CD4-positive, CD25-positive, alpha-beta regulatory T cell (primary cell): ENCODE measurements around the gene ZNHIT2. TPM values are rescaled to one million over a fixed set of nuclear protein-coding genes. Genes with fewer than 3 reads are reported as not detected.

ENCODE experiments used
- ATAC-seq, 2 donors: fragments of 150-1000 bp; cut with Tn5 transposase; one replicate each; pipeline ENCODE4 v1.10.0; 2021; ENCODE audit warnings: low read depth in 2 of 2, moderate number of reproducible peaks in 2 of 2, moderate library complexity in 1 of 2
- DNase-seq, 3 donors: peaks; one replicate each; pipeline versions ENCODE4 v3.0.0 to v3.0.0-alpha.2; 2012 to 2022; ENCODE audit warnings: mixed read lengths in 1 of 3
- H3K27ac ChIP-seq: one replicate; pipeline ENCODE4 v1.7.0; 2013; ENCODE audit warnings: mild to moderate bottlenecking, low read length; ENCODE audit not compliant: insufficient read depth, poor library complexity, severe bottlenecking
- H3K27me3 ChIP-seq: one replicate; pipeline ENCODE4 v1.7.0; 2013; ENCODE audit warnings: low read length; ENCODE audit not compliant: control insufficient read depth, insufficient read depth
- H3K36me3 ChIP-seq: one replicate; pipeline ENCODE4 v1.7.0; 2013; ENCODE audit warnings: mild to moderate bottlenecking, low read length, moderate library complexity; ENCODE audit not compliant: control insufficient read depth, insufficient read depth
- H3K4me1 ChIP-seq: 2 replicates; pipeline ENCODE4 v1.7.0; 2013; ENCODE audit warnings: mild to moderate bottlenecking, low read length; ENCODE audit not compliant: insufficient read depth, control insufficient read depth, poor library complexity, severe bottlenecking
- H3K4me3 ChIP-seq: one replicate; pipeline ENCODE4 v1.7.0; 2013; ENCODE audit warnings: low read depth, mild to moderate bottlenecking, low read length, moderate library complexity
- H3K9me3 ChIP-seq, 2 experiments: 1 replicate in 1 of 2; 2 replicates in 1 of 2; pipeline ENCODE4 v1.7.0; 2013; ENCODE audit warnings: low read length in 2 of 2, mild to moderate bottlenecking in 1 of 2, moderate library complexity in 1 of 2; ENCODE audit not compliant: control insufficient read depth in 2 of 2
- H3K27ac Mint-ChIP-seq, 3 donors: one replicate each; pipeline ENCODE4 v1.8.0; 2020 to 2022; ENCODE audit warnings: mild to moderate bottlenecking in 3 of 3, mixed read lengths in 3 of 3, moderate library complexity in 2 of 3
- H3K27me3 Mint-ChIP-seq: one replicate; pipeline ENCODE4 v1.8.0; 2022; ENCODE audit warnings: mild to moderate bottlenecking, mixed read lengths
- H3K36me3 Mint-ChIP-seq: one replicate; pipeline ENCODE4 v1.8.0; 2020; ENCODE audit warnings: mixed read lengths
- H3K4me1 Mint-ChIP-seq, 4 donors: one replicate each; pipeline ENCODE4 v1.8.0; 2020 to 2022; ENCODE audit warnings: mixed read lengths in 4 of 4, mild to moderate bottlenecking in 1 of 4
- H3K4me3 Mint-ChIP-seq, 4 donors: one replicate each; pipeline ENCODE4 v1.8.0; 2020 to 2022; ENCODE audit warnings: mild to moderate bottlenecking in 4 of 4, mixed read lengths in 4 of 4, moderate library complexity in 3 of 4
- H3K9me3 Mint-ChIP-seq, 7 donors: one replicate each; pipeline ENCODE4 v1.8.0; 2020 to 2022; ENCODE audit warnings: mixed read lengths in 7 of 7, mild to moderate bottlenecking in 3 of 7, moderate library complexity in 2 of 7
- polyA plus RNA-seq, 4 donors: library from polyadenylated mRNA; unstranded; fragments of 300-500 nt; fragmentation: Illumina TruSeq; gene quantifications; one replicate each; pipeline ENCODE4 v1.2.3, GENCODE V29; 2021
- total RNA-seq: library from RNA; stranded (reverse); gene quantifications from one replicate; pipeline ENCODE4 v1.2.3, GENCODE V29; 2022

ZNHIT2 gene
- total and polyA plus RNA-seq, 5 donors from 2014 or later, result 6.0 to 29.0 (median 22.4) TPM

GRCh38 chr11:65067446-65067845 lies 50.1 kb downstream of the ZNHIT2 start:
- Mint-ChIP-seq H3K9me3 (no peaks in the 10 kb centered on the region), H3K4me3 (no peak overlapping the region), H3K4me1 (no peaks in the 10 kb centered on the region), H3K27ac (no peak overlapping the region), H3K36me3 (no peaks in the 10 kb centered on the region), H3K27me3 (no peaks in the 10 kb centered on the region)
- no peaks in the 10 kb centered on the region for H3K36me3 ChIP-seq
- H3K27me3 ChIP-seq, result no peaks in the 10 kb centered on the region
- ATAC-seq, result no peak
- H3K9me3 ChIP-seq, result no peaks in the 10 kb centered on the region
- DNase-seq, result no peak
- no peak overlapping the region for H3K4me3 ChIP-seq
- H3K27ac ChIP-seq, result no peak overlapping the region
- H3K4me1 ChIP-seq, result no peaks in the 10 kb centered on the region

- Mint-ChIP-seq H3K9me3 (no peaks in the 10 kb centered on the region), H3K4me1 (no peaks in the 10 kb centered on the region), H3K27me3 (peaks cover 4% of the 10 kb centered on the region), H3K4me3 (no peak overlapping the region), H3K36me3 (no peaks in the 10 kb centered on the region), H3K27ac (no peak overlapping the region)
- Histone ChIP-seq H3K36me3 (no peaks in the 10 kb centered on the region), H3K9me3 (no peaks in the 10 kb centered on the region), H3K4me3 (no peak overlapping the region), H3K4me1 (no peaks in the 10 kb centered on the region), H3K27me3 (no peaks in the 10 kb centered on the region), H3K27ac (no peak overlapping the region)
- DNase-seq (no peak), ATAC-seq (no peak)
Observed at GRCh38 chr11:65066805-65067291, 50.7 kb downstream of the ZNHIT2 start.

Other genes starting within 250 kb of the ZNHIT2 start
- 201 TPM for gene EHD1, start 239.1 kb downstream of the ZNHIT2 start, total RNA-seq
- gene EHD1, start 239.1 kb downstream of the ZNHIT2 start, polyA plus RNA-seq, result 100 to 1,000 TPM; 180 to 223 (median 183) TPM
- gene ATG2A, start 200.5 kb downstream of the ZNHIT2 start, total RNA-seq, result 234 TPM
- 1 to 10 TPM; 5.8 to 8.0 (median 6.4) TPM for gene ATG2A, start 200.5 kb downstream of the ZNHIT2 start, polyA plus RNA-seq
- gene PPP2R5B, start 193.0 kb downstream of the ZNHIT2 start, total RNA-seq, result 34.5 TPM
- 1 to 10 TPM; 3.6 to 4.9 (median 3.8) TPM for gene PPP2R5B, start 193.0 kb downstream of the ZNHIT2 start, polyA plus RNA-seq
- gene GPHA2, start 181.8 kb downstream of the ZNHIT2 start, total RNA-seq, result not detected
- not detected for gene GPHA2, start 181.8 kb downstream of the ZNHIT2 start, polyA plus RNA-seq
- not detected for gene MAJIN, start 145.6 kb downstream of the ZNHIT2 start, total RNA-seq
- under 1 TPM in 3 of 4 donors, not detected in 1; 0.46 to 0.64 (median 0.51) TPM for gene MAJIN, start 145.6 kb downstream of the ZNHIT2 start, polyA plus RNA-seq
- gene BATF2, start 120.7 kb downstream of the ZNHIT2 start, total RNA-seq, result not detected
- not detected for gene BATF2, start 120.7 kb downstream of the ZNHIT2 start, polyA plus RNA-seq
- gene ARL2, start 103.5 kb downstream of the ZNHIT2 start, total RNA-seq, result 16.5 TPM
- gene ARL2, start 103.5 kb downstream of the ZNHIT2 start, polyA plus RNA-seq, result 10 to 100 TPM; 57.6 to 67.6 (median 66.1) TPM
- 17.4 TPM for gene SNX15, start 90.3 kb downstream of the ZNHIT2 start, total RNA-seq
- gene SNX15, start 90.3 kb downstream of the ZNHIT2 start, polyA plus RNA-seq, result 10 to 100 TPM in 3 of 4 donors, 1 to 10 TPM in 1; 9.4 to 15.6 (median 11.1) TPM
- 4.2 TPM for gene SAC3D1, start 76.5 kb downstream of the ZNHIT2 start, total RNA-seq
- gene SAC3D1, start 76.5 kb downstream of the ZNHIT2 start, polyA plus RNA-seq, result 10 to 100 TPM; 11.7 to 15.3 (median 13.4) TPM
- 16.4 TPM for gene NAALADL1, start 59.1 kb downstream of the ZNHIT2 start, total RNA-seq
- 10 to 100 TPM; 23.9 to 52.2 (median 32.3) TPM for gene NAALADL1, start 59.1 kb downstream of the ZNHIT2 start, polyA plus RNA-seq
- gene CDCA5, start 33.7 kb downstream of the ZNHIT2 start, total RNA-seq, result 1.7 TPM
- gene CDCA5, start 33.7 kb downstream of the ZNHIT2 start, polyA plus RNA-seq, result 1 to 10 TPM in 3 of 4 donors, under 1 TPM in 1; 0.78 to 3.2 (median 1.6) TPM
- gene ZFPL1, start 33.5 kb downstream of the ZNHIT2 start, total RNA-seq, result 42.9 TPM
- 10 to 100 TPM; 27.0 to 33.2 (median 30.2) TPM for gene ZFPL1, start 33.5 kb downstream of the ZNHIT2 start, polyA plus RNA-seq
- 234 TPM for gene VPS51, start 21.5 kb downstream of the ZNHIT2 start, total RNA-seq
- 100 to 1,000 TPM in 1 of 4 donors, 10 to 100 TPM in 3; 84.2 to 109 (median 96.3) TPM for gene VPS51, start 21.5 kb downstream of the ZNHIT2 start, polyA plus RNA-seq
- gene TM7SF2, start 5.8 kb downstream of the ZNHIT2 start, total RNA-seq, result 20.2 TPM
- gene TM7SF2, start 5.8 kb downstream of the ZNHIT2 start, polyA plus RNA-seq, result 10 to 100 TPM in 2 of 4 donors, 1 to 10 TPM in 2; 8.0 to 11.1 (median 9.4) TPM
- gene FAU, start 4.4 kb upstream of the ZNHIT2 start, total RNA-seq, result 1,172 TPM
- 1,000 to 10,000 TPM; 1,003 to 1,125 (median 1,056) TPM for gene FAU, start 4.4 kb upstream of the ZNHIT2 start, polyA plus RNA-seq
- gene MRPL49, start 4.6 kb upstream of the ZNHIT2 start, total RNA-seq, result 47.7 TPM
- gene MRPL49, start 4.6 kb upstream of the ZNHIT2 start, polyA plus RNA-seq, result 100 to 1,000 TPM; 104 to 125 (median 111) TPM
- 66.3 TPM for gene SYVN1, start 16.8 kb upstream of the ZNHIT2 start, total RNA-seq
- 10 to 100 TPM in 1 of 4 donors, 1 to 10 TPM in 3; 6.2 to 10.8 (median 7.3) TPM for gene SYVN1, start 16.8 kb upstream of the ZNHIT2 start, polyA plus RNA-seq
- gene SPDYC, start 52.5 kb upstream of the ZNHIT2 start, total RNA-seq, result not detected
- gene SPDYC, start 52.5 kb upstream of the ZNHIT2 start, polyA plus RNA-seq, result not detected
- 158 TPM for gene CAPN1, start 64.2 kb upstream of the ZNHIT2 start, total RNA-seq
- 100 to 1,000 TPM in 2 of 4 donors, 10 to 100 TPM in 2; 91.2 to 148 (median 109) TPM for gene CAPN1, start 64.2 kb upstream of the ZNHIT2 start, polyA plus RNA-seq
- 25.7 TPM for gene POLA2, start 144.3 kb upstream of the ZNHIT2 start, total RNA-seq
- gene POLA2, start 144.3 kb upstream of the ZNHIT2 start, polyA plus RNA-seq, result 10 to 100 TPM in 3 of 4 donors, 1 to 10 TPM in 1; 8.3 to 13.4 (median 12.8) TPM
- gene CDC42EP2, start 197.2 kb upstream of the ZNHIT2 start, total RNA-seq, result 1.9 TPM
- gene CDC42EP2, start 197.2 kb upstream of the ZNHIT2 start, polyA plus RNA-seq, result not detected
- gene DPF2, start 216.2 kb upstream of the ZNHIT2 start, total RNA-seq, result 67.0 TPM
- gene DPF2, start 216.2 kb upstream of the ZNHIT2 start, polyA plus RNA-seq, result 10 to 100 TPM; 70.3 to 81.4 (median 74.9) TPM
- 0.37 TPM for gene TIGD3, start 237.1 kb upstream of the ZNHIT2 start, total RNA-seq
- gene TIGD3, start 237.1 kb upstream of the ZNHIT2 start, polyA plus RNA-seq, result under 1 TPM; 0.19 to 0.90 (median 0.59) TPM